Metanephros (tissue), 1 donor: ENCODE measurements around the gene PSMG1. TPM values are rescaled to one million over a fixed set of nuclear protein-coding genes. Genes with fewer than 3 reads are reported as not detected.

ENCODE experiments used
- total RNA-seq: library from RNA; depleted of rRNA; stranded (reverse); fragments of >200 nt; gene quantifications from one replicate; pipeline ENCODE4 v1.2.3, GENCODE V29; 2014

PSMG1 gene
- total RNA-seq, result 27.4 TPM

GRCh38 chr21:39183272-39184049 is at the start of gene PSMG1:
PSMG1 (minus strand) TSS chr21:39183451; CDS start chr21:39183385, 66 bp downstream.

Other genes starting within 250 kb of the PSMG1 start
- 96.7 TPM for gene BRWD1, start 130.2 kb upstream of the PSMG1 start, total RNA-seq
- 194 TPM for gene HMGN1, start 165.6 kb upstream of the PSMG1 start, total RNA-seq